Chondrocyte (in vitro differentiated cells): ENCODE measurements around the gene PTH1R. TPM values are rescaled to one million over a fixed set of nuclear protein-coding genes. Genes with fewer than 3 reads are reported as not detected.

Experiments used
- DNase-seq: peaks from one replicate; pipeline ENCODE4 v3.0.0; 2021; ENCODE audit warnings: mixed read lengths, low spot score
- H3K27ac Mint-ChIP-seq: one replicate; pipeline ENCODE4 v1.8.0; 2021; ENCODE audit warnings: mild to moderate bottlenecking, moderate library complexity, mixed read lengths; ENCODE audit not compliant: unreplicated experiment
- H3K27me3 Mint-ChIP-seq: 2 replicates; pipeline ENCODE4 v1.8.0; 2021; ENCODE audit warnings: low read depth, mixed read lengths
- H3K36me3 Mint-ChIP-seq: 2 replicates; pipeline ENCODE4 v1.8.0; 2021; ENCODE audit warnings: low read depth, mixed read lengths
- H3K4me1 Mint-ChIP-seq: 2 replicates; pipeline ENCODE4 v1.8.0; 2021; ENCODE audit warnings: low read depth, mild to moderate bottlenecking, mixed read lengths
- H3K4me3 Mint-ChIP-seq: one replicate; pipeline ENCODE4 v1.8.0; 2021; ENCODE audit warnings: mild to moderate bottlenecking, moderate library complexity, mixed read lengths; ENCODE audit not compliant: unreplicated experiment
- H3K9me3 Mint-ChIP-seq: 2 replicates; pipeline ENCODE4 v1.8.0; 2021; ENCODE audit warnings: low read depth, mixed read lengths
- total RNA-seq: library from RNA; stranded (reverse); gene quantifications from 3 replicates; pipeline ENCODE4 v1.2.1, GENCODE V29; 2021
- TF ChIP-seq, protein P1 (sequence below): fragments of 200-600 bp; sonication (generic); IDR thresholded peaks from 2 replicates; pipeline ENCODE4 v1.5.0; 2021; ENCODE audit warnings: antibody characterized with exemption, mild to moderate bottlenecking, moderate library complexity

The PTH1R gene
- total RNA-seq, 1 donor from 2014 or later: 3.1 TPM

DNA sequence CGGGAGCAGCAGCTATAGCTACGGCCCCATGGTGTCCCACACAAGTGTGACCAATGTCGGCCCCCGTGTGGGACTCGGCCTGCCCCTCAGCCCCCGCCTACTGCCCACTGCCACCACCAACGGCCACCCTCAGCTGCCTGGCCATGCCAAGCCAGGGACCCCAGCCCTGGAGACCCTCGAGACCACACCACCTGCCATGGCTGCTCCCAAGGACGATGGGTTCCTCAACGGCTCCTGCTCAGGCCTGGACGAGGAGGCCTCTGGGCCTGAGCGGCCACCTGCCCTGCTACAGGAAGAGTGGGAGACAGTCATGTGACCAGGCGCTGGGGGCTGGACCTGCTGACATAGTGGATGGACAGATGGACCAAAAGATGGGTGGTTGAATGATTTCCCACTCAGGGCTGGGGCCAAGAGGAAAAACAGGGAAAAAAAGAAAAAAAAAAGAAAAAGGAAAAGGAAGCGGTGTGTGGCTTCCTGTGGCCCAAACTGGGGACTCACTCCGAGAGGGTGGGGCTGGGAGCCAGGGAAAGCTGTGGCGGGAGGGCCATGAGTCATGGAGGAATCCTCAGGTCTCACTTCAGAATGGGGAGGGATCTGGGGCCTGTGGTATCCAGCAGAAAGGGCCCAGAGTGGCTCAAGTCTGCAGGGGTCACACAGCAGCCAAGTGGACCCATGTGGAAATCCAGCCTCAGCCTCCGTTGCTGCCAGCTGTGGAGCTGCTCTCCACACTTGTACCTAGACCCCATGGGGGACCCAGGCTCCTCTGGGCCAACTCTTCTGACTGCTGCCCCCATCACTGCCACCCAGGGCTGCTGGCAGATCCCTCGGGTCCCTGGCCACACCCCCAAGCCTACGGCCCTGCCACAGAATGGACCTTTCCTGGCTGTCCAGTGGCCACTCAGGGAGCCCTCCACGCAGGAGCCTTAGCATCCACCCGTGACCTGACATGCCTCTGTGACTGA lies 26.1 kb downstream of the PTH1R start:
- TF ChIP-seq, protein P1, sequence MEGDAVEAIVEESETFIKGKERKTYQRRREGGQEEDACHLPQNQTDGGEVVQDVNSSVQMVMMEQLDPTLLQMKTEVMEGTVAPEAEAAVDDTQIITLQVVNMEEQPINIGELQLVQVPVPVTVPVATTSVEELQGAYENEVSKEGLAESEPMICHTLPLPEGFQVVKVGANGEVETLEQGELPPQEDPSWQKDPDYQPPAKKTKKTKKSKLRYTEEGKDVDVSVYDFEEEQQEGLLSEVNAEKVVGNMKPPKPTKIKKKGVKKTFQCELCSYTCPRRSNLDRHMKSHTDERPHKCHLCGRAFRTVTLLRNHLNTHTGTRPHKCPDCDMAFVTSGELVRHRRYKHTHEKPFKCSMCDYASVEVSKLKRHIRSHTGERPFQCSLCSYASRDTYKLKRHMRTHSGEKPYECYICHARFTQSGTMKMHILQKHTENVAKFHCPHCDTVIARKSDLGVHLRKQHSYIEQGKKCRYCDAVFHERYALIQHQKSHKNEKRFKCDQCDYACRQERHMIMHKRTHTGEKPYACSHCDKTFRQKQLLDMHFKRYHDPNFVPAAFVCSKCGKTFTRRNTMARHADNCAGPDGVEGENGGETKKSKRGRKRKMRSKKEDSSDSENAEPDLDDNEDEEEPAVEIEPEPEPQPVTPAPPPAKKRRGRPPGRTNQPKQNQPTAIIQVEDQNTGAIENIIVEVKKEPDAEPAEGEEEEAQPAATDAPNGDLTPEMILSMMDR: no peak
- no peak overlapping the region for H3K27ac Mint-ChIP-seq
- no peak overlapping the region for H3K4me3 Mint-ChIP-seq
- no peaks in the 10 kb centered on the region for H3K36me3 Mint-ChIP-seq
- no peaks in the 10 kb centered on the region for H3K9me3 Mint-ChIP-seq
- peak; percentile 82 for DNase-seq
- H3K4me1 Mint-ChIP-seq: peaks cover 6% of the 10 kb centered on the region
- no peaks in the 10 kb centered on the region for H3K27me3 Mint-ChIP-seq

DNA sequence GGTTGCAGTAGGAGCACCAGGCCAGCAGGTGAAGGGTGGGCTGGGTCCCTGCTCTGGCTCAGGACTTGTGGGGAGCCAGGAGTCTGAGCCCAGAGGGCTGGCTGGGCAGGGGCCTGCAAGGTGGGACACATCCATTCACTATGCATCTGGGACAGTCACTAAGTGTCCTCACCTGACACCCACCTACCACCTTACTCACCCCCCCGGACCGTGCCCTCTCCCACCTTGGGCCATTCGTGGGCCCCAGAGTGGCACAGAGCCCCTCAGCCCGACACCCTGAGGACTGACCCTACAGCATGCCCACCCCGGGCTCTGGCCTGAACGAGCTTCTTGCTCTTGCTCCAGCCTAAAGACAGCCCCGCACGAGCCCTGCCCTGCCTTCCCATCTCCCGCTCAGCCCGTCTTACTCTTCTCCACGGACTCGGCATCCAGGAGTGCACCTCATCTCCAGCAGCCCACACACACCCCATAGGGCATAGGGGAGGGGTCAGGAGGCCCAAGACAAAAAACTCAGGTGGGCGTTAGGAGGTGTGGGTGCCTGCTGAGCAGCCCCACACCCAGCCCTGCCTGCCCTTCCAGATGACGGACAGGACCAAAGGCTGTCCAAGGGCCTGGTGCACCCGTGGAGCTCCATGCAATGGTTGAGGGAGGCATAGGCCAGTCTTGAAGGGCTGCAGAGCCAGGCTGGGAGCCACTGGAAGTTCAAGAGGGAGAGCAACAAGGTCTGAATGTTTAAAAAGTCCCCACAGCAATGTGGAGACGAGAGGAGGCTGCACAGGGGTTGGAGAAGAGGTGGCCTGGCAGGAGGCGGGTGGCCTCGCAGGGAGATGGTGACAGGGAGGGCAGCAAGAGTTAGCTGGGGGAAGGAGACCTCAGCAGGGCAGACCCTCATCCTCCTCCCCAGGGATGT lies 27.0 kb downstream of the PTH1R start:
- no peaks in the 10 kb centered on the region for H3K9me3 Mint-ChIP-seq
- peaks cover 11% of the 10 kb centered on the region for H3K4me1 Mint-ChIP-seq
- peak; percentile 86 for DNase-seq
- TF ChIP-seq, protein P1: no peak
- no peaks in the 10 kb centered on the region for H3K27me3 Mint-ChIP-seq
- H3K36me3 Mint-ChIP-seq: no peaks in the 10 kb centered on the region
- H3K4me3 Mint-ChIP-seq: no peak overlapping the region
- H3K27ac Mint-ChIP-seq: no peak overlapping the region

DNA sequence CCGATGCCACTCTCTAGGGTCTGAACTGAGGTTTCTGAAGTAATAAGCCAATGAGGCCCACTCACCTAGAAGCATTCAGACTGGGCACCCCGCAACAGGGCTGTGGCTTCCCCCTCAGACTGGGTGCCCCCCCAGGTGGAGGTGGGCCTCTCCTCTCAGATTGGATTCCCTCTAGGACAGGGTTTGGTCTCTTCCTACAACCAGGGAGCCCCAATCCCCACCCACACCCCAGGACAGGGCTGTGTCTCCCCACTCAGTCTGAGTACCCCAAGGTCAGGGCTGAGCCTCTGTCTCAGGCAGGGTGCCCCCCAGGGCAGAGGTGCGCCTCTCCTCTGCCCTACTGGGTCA lies 27.7 kb downstream of the PTH1R start:
- Mint-ChIP-seq H3K27me3 (no peaks in the 10 kb centered on the region), H3K4me1 (peaks cover 10% of the 10 kb centered on the region), H3K4me3 (no peak overlapping the region), H3K9me3 (no peaks in the 10 kb centered on the region), H3K36me3 (no peaks in the 10 kb centered on the region), H3K27ac (no peak overlapping the region)
- TF ChIP-seq, protein P1: no peak
- DNase-seq: peak; percentile 64

DNA sequence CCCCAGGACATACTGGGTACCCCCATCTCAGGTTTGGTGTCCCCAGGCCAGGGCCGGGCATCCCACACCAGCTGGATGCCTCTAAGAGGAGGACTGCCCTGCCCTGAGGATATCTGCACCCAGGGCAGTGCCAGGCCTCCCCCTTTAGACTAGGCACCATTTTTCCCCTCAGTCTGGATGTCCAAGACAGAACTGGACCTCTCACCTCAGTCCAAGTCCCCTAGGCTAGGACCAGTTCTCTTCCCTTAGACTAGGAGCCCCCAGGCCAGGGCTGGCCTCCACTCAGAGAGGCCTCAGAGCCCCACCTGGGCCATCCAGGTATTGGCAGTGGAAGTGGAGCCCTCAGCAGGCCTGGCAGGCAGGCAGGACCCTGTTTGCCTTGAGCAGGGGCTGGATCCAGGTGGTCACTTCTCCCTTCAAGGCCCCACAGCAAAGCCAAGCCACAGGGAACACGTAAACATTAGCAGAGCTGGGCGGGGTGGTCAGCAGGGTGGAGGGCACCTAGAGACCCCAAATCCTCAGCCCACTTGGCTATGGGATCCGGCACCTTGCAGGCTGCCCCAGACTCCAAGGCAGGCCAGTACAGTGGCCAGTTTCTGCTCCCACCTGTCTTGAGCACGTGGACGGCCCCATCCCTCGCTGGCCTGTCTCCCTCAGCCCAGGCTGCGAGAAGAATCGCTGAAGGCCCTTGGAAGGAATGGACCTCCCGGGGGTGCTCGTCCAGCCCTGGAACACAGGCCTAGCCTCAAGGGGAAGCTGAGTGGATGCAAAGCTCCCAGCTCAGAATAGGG lies 28.3 kb downstream of the PTH1R start:
- Mint-ChIP-seq H3K9me3 (no peaks in the 10 kb centered on the region), H3K36me3 (no peaks in the 10 kb centered on the region), H3K4me1 (peaks cover 10% of the 10 kb centered on the region), H3K4me3 (no peak overlapping the region), H3K27ac (no peak overlapping the region), H3K27me3 (no peaks in the 10 kb centered on the region)
- TF ChIP-seq, protein P1: no peak
- peak; percentile 81 for DNase-seq
